H1 (cell line): ENCODE measurements around the gene SSX4. TPM values are rescaled to one million over a fixed set of nuclear protein-coding genes. Genes with fewer than 3 reads are reported as not detected.
"Not testable (repeated sequence)": the region's sequence is repeated elsewhere in the genome, so short reads cannot be mapped to it uniquely, and the experiment has no call there.

ENCODE experiments used
- CTCF ChIA-PET: fragments of 300-600 bp; sonication (Branson Sonifier 250); formaldehyde crosslinking; loops from one replicate; lab custom pipeline; 2021; ENCODE audit not compliant: partially characterized antibody; lab: Charles Lee
- POLR2A ChIA-PET: fragments of 300-600 bp; sonication (Branson Sonifier 250); formaldehyde crosslinking; loops from one replicate; lab custom pipeline; 2021; ENCODE audit warnings: inconsistent platforms; ENCODE audit not compliant: partially characterized antibody; lab: Charles Lee
- DNase-seq, 2 experiments: peaks; one replicate each; pipeline versions ENCODE4 v3.0.0 to v3.0.0-alpha.2; 2010 to 2022; ENCODE audit warnings: low spot score in 2 of 2, low read depth in 1 of 2, mixed read lengths in 1 of 2
- FAIRE-seq: peaks from 2 replicates; lab custom pipeline; 2011; peaks lifted over from hg19 to GRCh38; lab: Jason Lieb, UNC
- H2AFZ ChIP-seq: 2 replicates; pipeline ENCODE4 v1.8.1; 2012; ENCODE audit warnings: low read length, inconsistent platforms
- H2AK5ac ChIP-seq: 2 replicates; pipeline ENCODE4 v1.6.1; 2013; ENCODE audit warnings: low read depth, low read length
- H2BK120ac ChIP-seq: replicated peaks from 2 replicates; pipeline ENCODE3; 2013; ENCODE audit warnings: low read depth, low read length, inconsistent platforms
- H2BK12ac ChIP-seq: 2 replicates; pipeline ENCODE4 v1.6.1; 2013; ENCODE audit warnings: low read depth, low read length
- H2BK15ac ChIP-seq: 2 replicates; pipeline ENCODE4 v1.6.1; 2013; ENCODE audit warnings: low read length
- H2BK20ac ChIP-seq: 2 replicates; pipeline ENCODE4 v1.6.1; 2013; ENCODE audit warnings: low read length
- H2BK5ac ChIP-seq: 2 replicates; pipeline ENCODE4 v1.6.1; 2013; ENCODE audit warnings: low read depth, low read length
- H3K14ac ChIP-seq: 2 replicates; pipeline ENCODE4 v1.6.1; 2013; ENCODE audit warnings: inconsistent platforms; ENCODE audit not compliant: insufficient read length
- H3K18ac ChIP-seq: 2 replicates; pipeline ENCODE4 v1.6.1; 2013; ENCODE audit warnings: low read length; ENCODE audit errors: extremely low read depth
- H3K23ac ChIP-seq: 2 replicates; pipeline ENCODE4 v1.6.1; 2013; ENCODE audit warnings: inconsistent platforms; ENCODE audit not compliant: insufficient read length
- H3K23me2 ChIP-seq: 2 replicates; pipeline ENCODE4 v1.6.1; 2013; ENCODE audit warnings: low read depth, low read length
- H3K27ac ChIP-seq: 2 replicates; pipeline ENCODE4 v1.6.1; 2011; ENCODE audit warnings: low read depth, low read length, inconsistent platforms
- H3K27me3 ChIP-seq, 4 experiments: replicated peaks in 1 of 4; 1 replicate in 1 of 4; 2 replicates in 3 of 4; pipeline versions ENCODE4 v1.6.1 to v1.8.1; 2011 to 2013; ENCODE audit warnings: low read length in 3 of 4, mild to moderate bottlenecking in 3 of 4, inconsistent platforms in 2 of 4, mixed read lengths in 2 of 4, moderate library complexity in 1 of 4; ENCODE audit not compliant: control insufficient read depth in 3 of 4, insufficient read depth in 3 of 4; ENCODE audit errors: extremely low read depth in 1 of 4
- H3K36me3 ChIP-seq, 4 experiments: 2 replicates each; pipeline versions ENCODE4 v1.6.1 to v1.8.1; 2011 to 2013; ENCODE audit warnings: mild to moderate bottlenecking in 4 of 4, low read length in 3 of 4, moderate library complexity in 2 of 4, control low read depth in 1 of 4, inconsistent platforms in 1 of 4; ENCODE audit not compliant: insufficient read depth in 4 of 4, control insufficient read depth in 2 of 4
- H3K4ac ChIP-seq: replicated peaks from 2 replicates; pipeline ENCODE3; 2013; ENCODE audit warnings: low read length, low read depth, mixed read lengths, inconsistent platforms; ENCODE audit not compliant: insufficient read length
- H3K4me1 ChIP-seq, 4 experiments: replicated peaks in 1 of 4; 1 replicate in 1 of 4; 2 replicates in 3 of 4; pipeline versions ENCODE4 v1.6.1 to v1.8.1; 2011 to 2013; ENCODE audit warnings: low read length in 3 of 4, inconsistent platforms in 2 of 4, mixed read lengths in 1 of 4; ENCODE audit not compliant: insufficient read depth in 4 of 4, control insufficient read depth in 3 of 4
- H3K4me2 ChIP-seq, 2 experiments: 2 replicates each; pipeline versions ENCODE4 v1.6.1 to v1.8.1; 2011 to 2013; ENCODE audit warnings: low read depth in 2 of 2, low read length in 2 of 2, control low read depth in 1 of 2, inconsistent platforms in 1 of 2, mild to moderate bottlenecking in 1 of 2; ENCODE audit not compliant: insufficient read depth in 1 of 2
- H3K4me3 ChIP-seq, 4 experiments: fragments of 200-600, 300-600 bp in 1 of 4; sonication (generic), shearing (Covaris generic), sonication (Bioruptor Twin) in 1 of 4; 2 replicates each; pipeline versions ENCODE4 v1.5.1 to v1.8.1; 2011 to 2016; ENCODE audit warnings: low read length in 4 of 4, low read depth in 3 of 4, control low read depth in 2 of 4, inconsistent platforms in 2 of 4, mild to moderate bottlenecking in 2 of 4, mixed read lengths in 1 of 4, moderate library complexity in 1 of 4; ENCODE audit not compliant: insufficient read depth in 2 of 4; ENCODE audit errors: extremely low read depth in 1 of 4
- H3K56ac ChIP-seq: replicated peaks from 2 replicates; pipeline ENCODE3; 2013; ENCODE audit warnings: low read depth, mild to moderate bottlenecking, mixed read lengths, low read length, inconsistent platforms; ENCODE audit not compliant: insufficient read length
- H3K79me1 ChIP-seq: 2 replicates; pipeline ENCODE4 v1.6.1; 2013; ENCODE audit warnings: low read depth, low read length, control low read depth
- H3K79me2 ChIP-seq, 2 experiments: 2 replicates each; pipeline versions ENCODE4 v1.6.1 to v1.8.1; 2012 to 2013; ENCODE audit warnings: low read length in 2 of 2, mild to moderate bottlenecking in 2 of 2, inconsistent platforms in 1 of 2; ENCODE audit not compliant: insufficient read depth in 2 of 2, control insufficient read depth in 1 of 2
- H3K9ac ChIP-seq, 4 experiments: replicated peaks in 1 of 4; 1 replicate in 1 of 4; 2 replicates in 3 of 4; pipeline versions ENCODE4 v1.6.1 to v1.8.1; 2011 to 2013; ENCODE audit warnings: low read depth in 3 of 4, low read length in 3 of 4, control low read depth in 2 of 4, mild to moderate bottlenecking in 2 of 4, moderate library complexity in 2 of 4, inconsistent platforms in 1 of 4; ENCODE audit errors: extremely low read depth in 1 of 4
- H3K9me3 ChIP-seq, 2 experiments: 2 replicates each; pipeline versions ENCODE4 v1.6.1 to v1.8.1; 2012 to 2013; ENCODE audit warnings: mild to moderate bottlenecking in 2 of 2, moderate library complexity in 2 of 2, control low read depth in 1 of 2, inconsistent platforms in 1 of 2, low read depth in 1 of 2, low read length in 1 of 2, mixed read lengths in 1 of 2; ENCODE audit not compliant: insufficient read depth in 2 of 2
- H4K20me1 ChIP-seq, 2 experiments: replicated peaks in 1 of 2; 2 replicates each; pipeline versions ENCODE3 to v1.8.1; 2011 to 2013; ENCODE audit warnings: inconsistent platforms in 2 of 2, low read length in 2 of 2, mild to moderate bottlenecking in 1 of 2; ENCODE audit not compliant: insufficient read depth in 2 of 2, control insufficient read depth in 1 of 2
- H4K5ac ChIP-seq: 2 replicates; pipeline ENCODE4 v1.6.1; 2013; ENCODE audit warnings: low read length, low read depth, mixed read lengths, inconsistent platforms; ENCODE audit not compliant: insufficient read length
- H4K8ac ChIP-seq: 2 replicates; pipeline ENCODE4 v1.8.0; 2013; ENCODE audit warnings: mild to moderate bottlenecking, moderate library complexity, low read length, inconsistent platforms; ENCODE audit not compliant: insufficient read depth; ENCODE audit errors: extremely low read depth
- H4K91ac ChIP-seq: replicated peaks from 2 replicates; pipeline ENCODE3; 2013; ENCODE audit warnings: low read length, mixed read lengths, inconsistent platforms; ENCODE audit not compliant: insufficient read length
- WGBS, 2 experiments: shearing (Covaris generic) in 1 of 2; methylation state at CpG; one replicate each; pipeline versions ENCODE4 v1.1.6 to v1.1.7; 2013 to 2015; ENCODE audit warnings: low lambda C conversion rate in 2 of 2, mixed read lengths in 2 of 2, inconsistent platforms in 1 of 2, low coverage in 1 of 2, missing lambda C conversion rate in 1 of 2; ENCODE audit not compliant: insufficient replicate concordance in 2 of 2, insufficient coverage in 1 of 2, insufficient read length in 1 of 2; ENCODE audit errors: extremely low coverage in 1 of 2, missing lambda C conversion rate in 1 of 2; 5-methylcytosine and 5-hydroxymethylcytosine counted together
- polyA plus RNA-seq, 7 experiments: library from polyadenylated mRNA; depleted of rRNA in 3 of 7; stranded (reverse) in 5 of 7; unstranded in 2 of 7; fragments of >200 nt in 5 of 7; fragments of 200-250 nt in 2 of 7; gene quantifications; 1 replicate in 5 of 7; 2 replicates in 1 of 7; 4 replicates in 1 of 7; pipeline versions ENCODE4 v1.2.1 to v1.2.3, GENCODE V29; 2011 to 2013; ENCODE audit warnings: missing spikeins in 2 of 7, mixed read lengths in 2 of 7
- total RNA-seq: library from RNA; stranded (reverse); fragmentation: NEBNext Ultra II Directional; extraction: Animal tissue kit (Norgen Biotek cat#: 25700); gene quantifications from 2 replicates; pipeline ENCODE4 v1.2.1, GENCODE V29; 2021

SSX4 gene
- total and polyA plus RNA-seq, 2 of the 8 experiments (the other 6 are each of a cell fraction or from before 2014, with no cell fraction given): 0.26 to 0.32 TPM

GRCh38 chrX:48346059-48346458 lies 37.3 kb upstream of the SSX4 start:
- 86% methylated on average over 7 of the region's 8 CpGs; no CpG with 5 or more reads in 1 of the 2 experiments for WGBS, 2 experiments

More at GRCh38 chrX:48346059-48346458, 37.3 kb upstream of the SSX4 start:
- H3K36me3 ChIP-seq, H3K9ac ChIP-seq, H2BK20ac ChIP-seq, H3K27me3 ChIP-seq, FAIRE-seq, H3K4ac ChIP-seq, H2BK120ac ChIP-seq, H3K56ac ChIP-seq, H4K5ac ChIP-seq, H3K4me1 ChIP-seq, DNase-seq, H2BK15ac ChIP-seq, H3K79me1 ChIP-seq, H3K23ac ChIP-seq, H3K79me2 ChIP-seq, H2AFZ ChIP-seq, H3K4me2 ChIP-seq, H4K8ac ChIP-seq, H3K4me3 ChIP-seq, H3K23me2 ChIP-seq, POLR2A ChIA-PET, H4K91ac ChIP-seq, H3K27ac ChIP-seq, H2BK12ac ChIP-seq, H2AK5ac ChIP-seq, H2BK5ac ChIP-seq, H3K9me3 ChIP-seq, H3K18ac ChIP-seq, H4K20me1 ChIP-seq, H3K14ac ChIP-seq: not testable (repeated sequence)
- CTCF ChIA-PET: interaction anchor here (0.6 kb wide), 1 partner anchor 705 kb away, joined by 3 read pairs; no protein-coding TSS in a partner anchor
